Measurements from ENCODE around the gene LRRC8D.
A peak's percentile ranks its signal among the peaks of the same experiment; 100 is the strongest.

Gene LRRC8D

GRCh38 chr1:89807503-89807902, 13.3 kb upstream of the LRRC8D start:
- no peak for DNase-seq (ENCODE audit: low spot score)

DNA sequence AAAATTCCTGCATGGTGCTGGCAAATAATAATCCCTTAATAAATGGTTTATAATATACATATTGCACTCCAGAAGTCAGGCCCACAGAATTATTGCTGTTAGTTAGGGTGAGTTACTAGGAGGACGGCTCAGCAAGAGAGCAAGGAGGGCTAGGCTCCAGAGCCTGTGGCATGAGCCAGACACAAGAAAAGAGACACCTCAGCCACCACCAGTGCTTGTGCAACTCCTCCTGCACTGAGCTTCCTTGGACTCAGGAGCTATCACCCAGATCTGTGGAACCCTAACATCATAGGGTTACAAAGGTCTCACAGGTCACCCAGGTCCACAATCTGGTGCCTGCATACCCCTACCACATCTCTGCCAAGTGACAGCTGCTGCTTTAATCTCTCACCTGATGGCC, 12.8 kb upstream of the LRRC8D start:
- no peak for DNase-seq (ENCODE audit: low spot score)

DNA sequence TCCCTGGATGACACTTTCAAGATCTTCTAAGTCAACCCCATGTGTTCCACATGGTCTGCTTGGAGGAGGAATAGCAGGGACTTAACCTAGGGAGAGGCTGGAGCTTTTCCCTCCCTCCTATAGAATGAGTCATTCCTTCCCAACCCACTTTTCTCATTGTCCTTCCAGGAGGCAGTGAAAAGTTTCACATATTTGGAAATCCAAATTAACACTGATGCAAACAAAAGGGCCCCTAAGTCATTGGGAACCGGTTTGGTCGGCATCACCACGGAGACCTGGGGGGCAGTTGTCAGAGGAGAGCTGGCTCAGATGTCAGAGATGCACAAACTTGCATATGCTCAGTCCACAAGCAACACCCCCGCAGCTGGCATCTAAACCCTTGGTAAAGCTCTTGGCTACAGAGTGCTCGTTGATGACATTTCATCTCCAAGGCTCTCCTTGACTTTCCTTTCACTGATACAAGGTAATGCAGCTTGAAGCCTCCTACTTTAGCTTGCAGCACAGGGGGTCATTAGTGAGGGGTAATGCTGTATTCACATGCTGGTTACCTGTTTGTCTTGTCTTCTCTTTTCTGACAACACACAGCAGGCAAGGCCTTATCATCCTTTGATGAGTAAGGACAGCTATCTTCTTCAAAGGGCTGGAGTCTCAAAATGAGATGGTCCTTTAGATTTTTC, 12.3 kb upstream of the LRRC8D start:
- no peak for DNase-seq (ENCODE audit: low spot score)

- DNase-seq (ENCODE audit: low spot score) = no peak
These were observed 11.3 kb upstream of the LRRC8D start for GRCh38 chr1:89809556-89809955.

- no peak for DNase-seq (ENCODE audit: low spot score)
These were observed 10.5 kb upstream of the LRRC8D start for GRCh38 chr1:89810302-89810701.

DNA sequence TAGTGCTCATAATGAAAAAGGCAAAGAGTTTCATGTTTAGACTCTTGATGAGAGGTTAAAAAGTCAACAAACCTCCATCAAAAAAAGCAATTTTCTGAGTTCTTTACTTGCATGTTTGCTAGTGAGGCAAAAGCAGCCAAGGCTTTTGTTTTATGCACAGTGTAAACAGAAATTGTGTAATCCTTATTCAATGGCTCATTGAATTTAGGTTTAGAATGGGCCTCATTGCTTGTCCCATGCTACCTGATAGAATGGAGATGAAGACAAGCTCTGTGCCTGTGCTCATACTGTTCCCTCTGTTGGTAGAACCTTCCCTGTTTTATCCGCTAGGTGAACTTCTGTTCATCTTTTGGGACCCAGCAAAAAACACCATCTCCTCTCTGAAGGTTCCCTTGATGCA, 10.0 kb upstream of the LRRC8D start:
- no peak for DNase-seq (ENCODE audit: low spot score)

DNA sequence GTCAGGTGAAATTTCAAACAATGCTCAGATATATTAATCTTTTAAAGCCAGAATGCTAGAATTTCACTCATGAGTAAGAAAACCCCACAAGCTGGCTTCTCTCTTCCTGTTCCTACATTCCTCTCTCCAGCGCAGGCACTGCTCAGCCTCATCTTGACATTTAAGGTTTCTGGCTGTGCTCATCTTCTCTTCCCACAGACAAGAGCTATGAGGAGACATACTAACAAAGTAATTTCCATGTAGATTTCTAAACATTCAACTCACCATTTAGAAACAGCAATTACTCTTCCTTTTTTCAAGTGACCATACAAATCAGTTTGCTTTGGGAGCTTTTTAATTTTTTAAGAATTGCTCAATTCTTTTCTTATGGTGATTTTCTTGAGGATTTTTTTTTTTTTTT, 7.8 kb upstream of the LRRC8D start:
- no peak for DNase-seq (ENCODE audit: low spot score)

DNA sequence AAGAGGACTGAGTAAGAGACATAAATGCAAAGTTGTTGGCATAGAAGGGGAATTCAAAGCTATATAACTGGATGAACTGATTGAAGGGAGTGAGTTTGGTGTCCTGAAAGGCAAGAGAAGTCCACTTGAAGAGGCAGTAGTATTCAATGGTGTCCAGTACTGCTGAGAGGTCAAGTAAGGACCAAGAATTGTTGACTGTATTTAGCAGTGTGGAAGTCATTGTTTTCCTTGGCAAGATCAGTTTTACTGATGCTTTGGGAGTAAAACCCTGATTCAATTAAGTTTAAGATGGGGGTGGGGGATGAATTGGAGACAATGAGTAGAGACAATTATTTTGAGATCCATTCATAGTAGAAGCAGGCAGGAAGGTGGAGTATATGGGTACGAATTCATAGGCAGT, 5.8 kb upstream of the LRRC8D start:
- no peak for DNase-seq (ENCODE audit: low spot score)

DNA sequence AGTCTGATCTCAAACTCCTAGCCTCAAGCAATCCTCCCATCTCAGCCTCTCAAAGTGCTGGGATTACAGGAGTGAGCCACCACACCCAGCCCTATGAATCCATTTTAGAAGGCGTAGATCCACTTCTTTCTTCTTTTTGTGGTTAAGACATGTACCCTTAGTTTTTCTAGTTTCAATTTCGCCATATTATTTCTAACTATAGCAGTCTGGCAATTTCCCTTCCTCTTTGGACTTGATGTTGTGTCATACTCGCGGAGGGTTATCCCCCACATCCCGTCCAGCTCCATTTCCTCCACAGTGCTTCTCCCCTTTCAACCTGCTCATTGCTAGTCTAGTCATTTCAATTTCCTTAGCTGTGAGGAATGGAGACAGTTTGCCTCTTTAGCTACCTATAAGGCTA, 5.2 kb upstream of the LRRC8D start:
- no peak for DNase-seq (ENCODE audit: low spot score)

DNA sequence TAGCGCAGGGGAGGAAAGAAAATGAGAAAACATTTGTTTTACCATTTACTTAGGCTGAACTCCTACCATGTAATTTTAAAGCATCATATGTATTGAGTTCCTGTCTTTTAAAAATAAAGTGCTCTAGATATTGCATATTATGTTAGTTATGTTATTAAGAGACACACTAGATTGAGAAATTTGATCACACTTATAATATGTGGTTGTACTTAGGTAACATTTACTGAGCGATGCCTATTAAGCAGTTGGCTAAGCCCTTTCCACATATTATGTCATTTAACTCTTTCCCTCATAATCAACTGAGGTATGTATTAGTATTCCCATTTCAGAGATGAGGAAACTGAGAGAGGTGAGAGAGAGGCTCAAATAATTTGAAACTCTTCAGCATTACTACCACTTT, 4.5 kb upstream of the LRRC8D start:
- no peak for DNase-seq (ENCODE audit: low spot score)

DNA sequence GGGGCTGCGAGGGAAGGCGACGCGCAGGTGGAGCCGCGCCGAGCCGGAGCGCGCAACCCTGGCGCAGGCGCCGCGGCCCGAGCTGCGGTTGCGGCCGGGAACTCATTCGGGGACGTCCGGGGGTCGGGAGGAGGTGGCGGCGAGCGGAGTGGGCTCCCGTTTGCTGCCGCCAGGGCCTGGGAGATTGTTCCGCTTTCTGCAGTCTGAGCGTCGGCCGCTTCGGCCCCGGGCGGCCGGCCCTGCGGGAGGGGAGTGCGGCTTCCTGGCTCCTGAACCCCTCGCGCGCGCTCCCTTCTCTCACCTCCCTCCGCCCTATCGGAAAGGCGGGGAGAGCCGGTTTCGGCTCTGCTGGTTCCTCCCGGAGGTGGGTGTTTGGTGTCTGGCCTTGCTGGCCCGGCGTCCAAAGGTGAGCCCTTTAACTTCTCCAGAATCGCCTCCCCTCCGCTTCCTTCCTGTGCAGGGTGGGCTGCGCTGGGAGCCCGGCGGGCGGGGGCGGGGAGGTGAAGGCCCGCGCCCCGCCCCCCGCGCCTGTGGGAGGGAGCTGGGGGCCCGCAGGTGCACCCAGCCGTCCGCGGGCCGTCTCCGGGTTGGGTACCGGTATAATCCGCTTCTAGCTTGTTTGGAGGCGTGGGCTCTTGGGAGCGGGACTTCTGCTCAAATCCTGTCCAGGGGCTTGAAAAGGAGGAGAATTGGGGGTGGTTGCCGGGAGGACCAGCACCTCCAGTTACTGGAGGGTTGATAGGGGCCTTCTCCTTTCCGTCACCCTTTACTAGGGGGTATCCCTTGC, 683 bp downstream of the LRRC8D start:
- peak; percentile 46 for DNase-seq (ENCODE audit: low spot score)

DNA sequence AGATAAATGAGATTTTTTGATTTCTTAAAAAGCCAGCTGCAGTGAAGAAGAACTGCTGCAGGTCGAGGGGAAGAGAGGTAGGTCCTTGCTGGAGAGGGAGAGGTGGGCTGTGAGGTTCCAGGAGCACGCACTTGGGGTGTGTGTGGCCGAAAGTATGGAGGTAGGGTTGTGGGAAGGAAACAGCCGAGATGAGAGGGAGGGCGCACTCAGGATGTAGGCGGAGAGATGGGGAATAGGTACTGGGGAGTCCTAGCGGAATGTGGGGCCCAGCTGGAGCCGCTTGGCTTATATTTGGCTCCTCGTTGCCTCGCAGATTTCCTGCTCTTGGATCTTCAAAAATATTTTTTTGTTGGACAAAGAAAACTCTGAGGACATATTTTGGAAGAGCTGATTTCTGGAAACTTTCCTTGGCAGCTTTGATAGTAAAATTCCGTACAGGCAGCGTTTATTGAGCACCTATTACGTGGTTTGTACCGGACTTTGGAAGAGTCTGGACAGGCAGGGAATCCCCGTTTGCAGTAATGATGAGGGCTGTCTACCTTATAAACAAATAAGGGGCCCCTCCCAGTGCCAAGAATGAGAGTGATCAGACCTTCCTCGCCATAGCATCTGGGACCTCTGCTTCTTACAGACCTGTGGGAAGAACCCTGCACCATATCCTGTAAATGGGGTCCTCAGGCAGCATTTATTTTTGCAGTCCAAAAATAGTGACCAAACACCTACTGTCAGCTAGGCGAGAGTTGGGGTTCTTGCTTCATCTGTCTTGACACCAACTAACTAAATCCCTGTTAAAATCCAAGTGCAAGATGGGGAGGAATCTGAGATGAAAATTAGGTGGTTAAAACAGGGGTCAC, 1.5 kb downstream of the LRRC8D start:
- peak; percentile 38 for DNase-seq (ENCODE audit: low spot score)

DNA sequence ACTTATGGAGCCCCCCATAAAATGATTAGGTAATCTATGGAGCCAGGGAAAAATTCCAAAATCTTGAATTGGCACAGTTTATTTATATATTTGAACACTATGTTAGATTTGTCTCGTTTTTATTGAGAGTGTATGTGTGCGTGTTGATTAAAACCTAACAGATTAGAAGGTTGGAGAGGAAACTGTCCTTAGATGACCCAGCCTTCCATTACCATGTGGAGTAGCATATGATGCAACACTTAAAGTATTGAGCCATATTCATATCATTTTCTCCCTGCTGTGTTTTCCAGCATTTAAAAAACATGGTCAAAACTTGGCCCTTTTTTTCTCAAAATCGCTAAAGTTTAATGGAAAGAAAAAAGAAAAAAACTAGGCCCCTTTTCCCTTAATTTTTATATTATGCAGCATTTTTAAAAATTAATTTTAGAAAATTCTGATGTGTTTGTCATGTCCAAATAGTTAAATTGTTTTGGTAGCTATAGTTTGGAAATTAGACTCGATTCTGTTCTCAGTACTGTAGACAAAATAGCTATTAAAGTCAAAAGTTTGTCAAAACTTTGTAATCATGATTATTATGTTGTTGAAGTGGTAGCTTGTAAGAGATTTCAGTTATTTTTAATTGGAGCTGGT, 2.3 kb downstream of the LRRC8D start:
- no peak for DNase-seq (ENCODE audit: low spot score)

GRCh38 chr1:89823679-89824292, 3.0 kb downstream of the LRRC8D start:
- no peak for DNase-seq (ENCODE audit: low spot score)

DNA sequence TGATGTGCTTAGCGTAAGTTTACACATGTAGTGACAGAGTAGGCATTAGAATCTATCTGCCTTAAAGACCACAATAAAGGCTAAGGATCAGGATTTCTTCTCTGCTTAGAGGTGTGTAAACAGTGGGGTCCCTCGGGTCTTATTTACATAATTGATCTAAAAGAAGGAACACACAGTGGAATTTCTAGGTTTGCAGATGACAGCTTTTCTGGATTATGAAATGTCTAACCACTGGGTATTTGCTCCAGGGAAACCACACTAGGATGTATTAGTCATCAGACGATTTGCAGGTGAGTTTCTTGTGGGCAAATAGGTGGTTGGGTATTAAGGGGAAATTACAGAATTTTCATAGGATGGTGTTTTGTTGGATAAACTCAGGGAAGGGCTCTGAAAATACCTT, 5.8 kb downstream of the LRRC8D start:
- DNase-seq (ENCODE audit: low spot score) = no peak

GRCh38 chr1:89827330-89827729, 6.5 kb downstream of the LRRC8D start:
- DNase-seq (ENCODE audit: low spot score) = no peak

DNA sequence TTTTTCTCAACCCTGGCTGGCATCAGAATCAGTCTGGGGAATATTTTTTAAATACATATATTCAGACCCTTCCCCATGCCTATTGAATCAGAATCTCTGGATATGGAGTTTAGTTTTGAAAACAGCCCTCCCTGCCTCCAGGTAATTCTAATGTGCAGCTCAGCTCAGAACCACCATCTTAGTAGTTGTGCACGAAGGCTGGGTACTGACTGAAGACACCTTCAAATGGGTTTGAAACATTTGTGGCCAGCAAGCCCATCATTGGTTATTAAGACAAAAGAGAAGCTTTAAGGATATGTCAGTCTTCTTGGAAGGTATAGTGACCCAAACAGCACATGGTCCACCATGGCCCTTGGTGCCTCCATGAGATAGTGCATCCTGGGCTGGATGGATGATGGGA, 7.1 kb downstream of the LRRC8D start:
- DNase-seq (ENCODE audit: low spot score) = no peak

GRCh38 chr1:89829186-89829585, 8.4 kb downstream of the LRRC8D start:
- DNase-seq (ENCODE audit: low spot score) = no peak

DNA sequence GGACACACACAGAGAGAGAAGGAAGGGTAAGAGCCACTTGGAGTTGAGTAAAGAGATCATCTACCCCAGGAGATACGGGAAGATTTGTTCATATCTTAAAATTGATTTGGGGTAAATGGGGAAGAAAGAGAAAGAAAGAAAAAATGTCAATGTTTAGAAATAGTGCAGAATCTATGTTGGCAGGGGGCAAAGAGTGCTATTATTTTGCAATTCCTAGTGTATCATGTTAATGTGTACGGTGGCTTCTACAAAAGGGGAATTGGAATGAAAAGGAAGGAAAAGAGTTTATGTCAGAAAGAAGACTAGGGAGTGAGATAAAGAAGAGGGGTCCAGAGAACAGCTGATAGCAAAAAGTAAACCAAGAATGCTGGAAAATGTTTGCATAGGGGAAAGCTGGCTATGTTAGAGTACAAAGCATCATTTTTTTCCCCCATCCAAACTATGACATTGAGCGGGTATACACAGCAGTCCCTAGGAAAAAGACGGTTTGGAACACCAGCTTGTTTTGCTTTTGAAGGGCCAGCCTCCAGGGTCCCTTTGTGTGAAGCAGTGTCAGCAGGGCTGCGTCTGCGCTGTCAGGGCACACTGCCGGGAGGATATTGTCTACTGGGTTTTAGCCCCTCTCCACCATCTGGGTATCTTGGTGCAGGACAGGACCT, 10.8 kb downstream of the LRRC8D start:
- no peak for DNase-seq (ENCODE audit: low spot score)

DNA sequence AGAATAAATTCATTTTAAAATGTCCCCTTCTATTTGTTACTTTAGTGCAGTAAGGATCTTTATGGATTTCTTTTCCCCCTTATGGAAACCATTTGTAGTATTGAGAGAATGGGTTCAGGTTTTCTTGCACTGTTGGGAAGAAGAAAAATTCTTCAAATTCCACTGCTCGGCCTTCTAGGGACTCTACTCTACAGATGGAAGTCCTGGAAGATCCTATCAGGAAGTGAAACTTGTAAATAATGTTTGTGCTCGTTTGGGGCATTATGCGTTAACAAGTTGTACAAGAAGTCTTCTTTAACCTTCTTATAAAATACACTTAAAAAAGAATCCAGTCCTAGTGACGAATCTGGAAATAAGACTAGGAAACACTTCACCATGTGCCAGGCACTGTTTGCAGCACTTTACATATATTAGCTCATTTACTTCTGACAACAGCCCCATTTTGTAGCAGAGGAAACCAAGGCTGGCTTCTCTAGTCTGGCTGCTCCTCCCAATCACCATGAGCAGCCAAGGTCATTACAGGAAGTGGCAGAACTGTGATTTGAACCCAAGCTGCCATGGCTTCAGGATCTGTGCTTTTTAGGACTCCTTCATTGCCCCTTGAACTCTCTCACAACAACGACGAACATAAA, 11.8 kb downstream of the LRRC8D start:
- DNase-seq (ENCODE audit: low spot score) = no peak
